SK-N-SH (cell line): ENCODE measurements around the gene WRAP73. TPM values are rescaled to one million over a fixed set of nuclear protein-coding genes. Genes with fewer than 3 reads are reported as not detected.

ENCODE experiments used
- CTCF ChIA-PET: fragments of 300-600, 350-600 bp; formaldehyde crosslinking; extraction: SDS; loops from one replicate; lab custom pipeline; 2021; lab: Yijun Ruan, JAX
- POLR2A ChIA-PET: fragments of 350-600 bp; sonication (Branson Sonifier 250); formaldehyde crosslinking; extraction: SDS; loops from one replicate; lab custom pipeline; 2020; ENCODE audit warnings: antibody characterized with exemption, inconsistent platforms; lab: Yijun Ruan, JAX
- DNase-seq: peaks from one replicate; pipeline ENCODE4 v3.0.0; 2012
- H2AFZ ChIP-seq: fragments of 200-600 bp; sonication (generic); 2 replicates; pipeline ENCODE4 v1.8.1; 2016; ENCODE audit warnings: antibody characterized with exemption, mild to moderate bottlenecking, low read depth
- H3F3A ChIP-seq: fragments of 200-600 bp; sonication (generic); replicated peaks from 2 replicates; pipeline ENCODE3; 2016; ENCODE audit warnings: antibody characterized with exemption, mild to moderate bottlenecking; ENCODE audit not compliant: insufficient read depth
- H3K27ac ChIP-seq, 2 experiments: fragments of 200-500 bp in 1 of 2; fragments of 200-600 bp in 1 of 2; sonication (Bioruptor generic) in 1 of 2; sonication (generic), shearing (Covaris generic) in 1 of 2; 2 replicates each; pipeline versions ENCODE4 v1.5.1 to v1.6.1; 2014 to 2016; ENCODE audit warnings: low read depth in 2 of 2, inconsistent platforms in 1 of 2, low read length in 1 of 2, mild to moderate bottlenecking in 1 of 2, mixed read lengths in 1 of 2
- H3K27me3 ChIP-seq: fragments of 200-600 bp; sonication (generic), shearing (Covaris generic); 2 replicates; pipeline ENCODE4 v1.6.1; 2016; ENCODE audit warnings: mixed run types; ENCODE audit not compliant: insufficient read depth
- H3K36me3 ChIP-seq, 2 experiments: fragments of 200-500 bp in 1 of 2; fragments of 200-600 bp in 1 of 2; sonication (Bioruptor generic) in 1 of 2; sonication (generic) in 1 of 2; replicated peaks in 1 of 2; 2 replicates each; pipeline versions ENCODE3 to v1.5.1; 2014 to 2016; ENCODE audit warnings: low read length in 1 of 2, mild to moderate bottlenecking in 1 of 2; ENCODE audit not compliant: insufficient read depth in 2 of 2, control insufficient read depth in 1 of 2
- H3K4me1 ChIP-seq, 2 experiments: fragments of 200-500 bp in 1 of 2; fragments of 200-600 bp in 1 of 2; sonication (Bioruptor generic) in 1 of 2; sonication (generic), shearing (Covaris generic) in 1 of 2; 2 replicates each; pipeline versions ENCODE4 v1.5.1 to v1.6.1; 2014 to 2016; ENCODE audit warnings: low read depth in 1 of 2, low read length in 1 of 2, mixed run types in 1 of 2; ENCODE audit not compliant: insufficient read depth in 2 of 2, control insufficient read depth in 1 of 2
- H3K4me2 ChIP-seq: fragments of 200-600 bp; sonication (generic), shearing (Covaris generic); 2 replicates; pipeline ENCODE4 v1.6.1; 2017; ENCODE audit warnings: mixed run types
- H3K4me3 ChIP-seq, 2 experiments: fragments of 200-500 bp in 1 of 2; fragments of 200-600 bp in 1 of 2; sonication (Bioruptor generic) in 1 of 2; sonication (generic), shearing (Covaris generic) in 1 of 2; 2 replicates each; pipeline versions ENCODE4 v1.5.1 to v1.8.1; 2014 to 2016; ENCODE audit warnings: low read depth in 2 of 2, inconsistent platforms in 1 of 2, low read length in 1 of 2, mild to moderate bottlenecking in 1 of 2, mixed read lengths in 1 of 2, moderate library complexity in 1 of 2
- H3K79me2 ChIP-seq: fragments of 200-600 bp; sonication (generic); 2 replicates; pipeline ENCODE4 v1.8.1; 2017; ENCODE audit warnings: mild to moderate bottlenecking; ENCODE audit not compliant: insufficient read depth
- H3K9ac ChIP-seq: fragments of 200-600 bp; sonication (generic); 2 replicates; pipeline ENCODE4 v1.6.1; 2017; ENCODE audit warnings: mixed run types
- H3K9me2 ChIP-seq: fragments of 200-600 bp; sonication (generic); 2 replicates; pipeline ENCODE4 v1.6.1; 2017; ENCODE audit warnings: mixed run types
- H3K9me3 ChIP-seq: fragments of 200-600 bp; sonication (generic); 2 replicates; pipeline ENCODE4 v1.6.1; 2017; ENCODE audit warnings: mixed run types, mild to moderate bottlenecking, moderate library complexity
- H4K20me1 ChIP-seq: fragments of 200-600 bp; sonication (generic); 2 replicates; pipeline ENCODE4 v1.6.1; 2017; ENCODE audit warnings: mild to moderate bottlenecking, mixed run types; ENCODE audit not compliant: insufficient read depth
- FOSL2 ChIP-seq: IDR thresholded peaks from 2 replicates; pipeline ENCODE4 v1.4.0; 2012; ENCODE audit warnings: low read depth, mild to moderate bottlenecking, moderate library complexity, borderline replicate concordance
- MXI1 ChIP-seq: IDR thresholded peaks from 2 replicates; pipeline ENCODE4 v1.6.1; 2012; ENCODE audit warnings: mild to moderate bottlenecking, low read depth, low read length, improper control_type of control experiment
- NRF1 ChIP-seq: IDR thresholded peaks from 2 replicates; pipeline ENCODE4 v1.6.1; 2012; ENCODE audit warnings: low read depth, mild to moderate bottlenecking, low read length
- POLR2AphosphoS5 ChIP-seq: IDR thresholded peaks from 2 replicates; pipeline ENCODE4 v1.6.1; 2012; ENCODE audit warnings: low read depth, low read length
- RAD21 ChIP-seq: IDR thresholded peaks from 2 replicates; pipeline ENCODE4 v1.6.1; 2012; ENCODE audit warnings: mild to moderate bottlenecking, low read length
- RCOR1 ChIP-seq: fragments of 150-350 bp; IDR thresholded peaks from 2 replicates; pipeline ENCODE4 v1.6.1; 2017; ENCODE audit warnings: antibody characterized with exemption, low read length
- SMC3 ChIP-seq: IDR thresholded peaks from 2 replicates; pipeline ENCODE4 v1.6.1; 2012; ENCODE audit warnings: low read depth, low read length, improper control_type of control experiment
- TAF1 ChIP-seq: IDR thresholded peaks from 2 replicates; pipeline ENCODE4 v1.6.1; 2012; ENCODE audit warnings: low read depth, mild to moderate bottlenecking, low read length, moderate library complexity, borderline replicate concordance
- TCF12 ChIP-seq: IDR thresholded peaks from 2 replicates; pipeline ENCODE4 v1.4.0; 2012
- YY1 ChIP-seq: IDR thresholded peaks from 2 replicates; pipeline ENCODE4 v1.4.0; 2012; ENCODE audit warnings: low read depth, mild to moderate bottlenecking
- WGBS: methylation state at CpG from one replicate; pipeline ENCODE4 v1.1.6; 2017; ENCODE audit warnings: low lambda C conversion rate; 5-methylcytosine and 5-hydroxymethylcytosine counted together
- polyA plus RNA-seq, 3 experiments: library from polyadenylated mRNA; depleted of rRNA; stranded (reverse); fragments of >200 nt; gene quantifications; 2 replicates each; pipeline ENCODE4 v1.2.3, GENCODE V29; 2012
- TF ChIP-seq, protein P1 (sequence below): IDR thresholded peaks from 2 replicates; pipeline ENCODE4 v1.4.0; 2012; ENCODE audit warnings: low read depth, borderline replicate concordance
- TF ChIP-seq, protein P2 (sequence below): IDR thresholded peaks from 2 replicates; pipeline ENCODE4 v1.4.0; 2012; ENCODE audit warnings: low read depth, borderline replicate concordance
- TF ChIP-seq, protein P3 (sequence below): IDR thresholded peaks from 2 replicates; pipeline ENCODE4 v1.4.0; 2012; ENCODE audit warnings: low read depth
- TF ChIP-seq, protein P4 (sequence below): IDR thresholded peaks from 2 replicates; pipeline ENCODE4; 2012

Gene WRAP73
- polyA plus RNA-seq, 1 of the 3 experiments (the other 2 are of a cell fraction) = 61.9 TPM

DNA sequence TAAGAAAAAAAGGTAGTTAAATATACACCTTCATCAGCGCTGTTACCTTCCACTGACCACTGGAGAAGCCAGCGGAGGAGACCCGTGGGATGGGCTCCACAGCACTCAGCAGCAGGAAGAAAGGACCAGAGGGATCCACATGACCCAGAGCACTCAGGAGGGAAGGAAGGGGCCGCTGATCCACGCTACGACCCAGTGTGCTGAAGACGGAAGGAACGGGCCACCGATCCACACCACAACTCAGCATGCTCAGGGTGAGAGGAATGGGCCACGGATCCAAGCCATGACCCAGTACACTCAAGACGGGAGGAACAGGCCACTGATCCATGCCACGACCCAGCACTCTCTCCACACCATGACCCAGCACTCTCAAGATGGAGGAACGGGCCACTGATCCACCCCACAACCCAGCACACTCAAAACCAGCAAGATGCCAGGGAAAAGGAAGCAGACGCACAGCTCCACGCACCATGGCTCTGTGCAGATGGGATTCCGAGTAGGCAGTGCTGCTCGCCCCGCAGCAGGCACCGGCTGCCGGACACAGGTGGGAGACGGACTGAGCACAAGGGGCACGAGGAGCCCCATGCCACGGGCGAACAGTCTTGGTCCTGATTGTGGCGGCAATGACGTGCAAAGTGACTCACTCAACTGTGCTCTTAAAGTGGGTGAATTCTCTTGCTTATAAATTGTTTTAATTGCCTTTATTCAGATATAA, 8.7 kb downstream of the WRAP73 start:
- H3K4me1 ChIP-seq = no peaks in the 10 kb centered on the region
- POLR2A ChIA-PET = no interaction called here

More for the DNA sequence above, 8.7 kb downstream of the WRAP73 start:
- Histone ChIP-seq H3K4me2 (no peak overlapping the region), H3K27me3 (no peaks in the 10 kb centered on the region), H3K4me3 (no peak overlapping the region), H3K79me2 (no peaks in the 10 kb centered on the region), H2AFZ (no peak overlapping the region), H3K27ac (no peak overlapping the region), H4K20me1 (no peaks in the 10 kb centered on the region), H3K9ac (no peak overlapping the region), H3F3A (no peaks in the 10 kb centered on the region), H3K9me3 (no peaks in the 10 kb centered on the region), H3K36me3 (peaks cover 4 to 74% of the 10 kb centered on the region in 2 experiments), H3K9me2 (no peaks in the 10 kb centered on the region)
- CTCF ChIA-PET = no interaction called here
- TF ChIP-seq, protein P1, sequence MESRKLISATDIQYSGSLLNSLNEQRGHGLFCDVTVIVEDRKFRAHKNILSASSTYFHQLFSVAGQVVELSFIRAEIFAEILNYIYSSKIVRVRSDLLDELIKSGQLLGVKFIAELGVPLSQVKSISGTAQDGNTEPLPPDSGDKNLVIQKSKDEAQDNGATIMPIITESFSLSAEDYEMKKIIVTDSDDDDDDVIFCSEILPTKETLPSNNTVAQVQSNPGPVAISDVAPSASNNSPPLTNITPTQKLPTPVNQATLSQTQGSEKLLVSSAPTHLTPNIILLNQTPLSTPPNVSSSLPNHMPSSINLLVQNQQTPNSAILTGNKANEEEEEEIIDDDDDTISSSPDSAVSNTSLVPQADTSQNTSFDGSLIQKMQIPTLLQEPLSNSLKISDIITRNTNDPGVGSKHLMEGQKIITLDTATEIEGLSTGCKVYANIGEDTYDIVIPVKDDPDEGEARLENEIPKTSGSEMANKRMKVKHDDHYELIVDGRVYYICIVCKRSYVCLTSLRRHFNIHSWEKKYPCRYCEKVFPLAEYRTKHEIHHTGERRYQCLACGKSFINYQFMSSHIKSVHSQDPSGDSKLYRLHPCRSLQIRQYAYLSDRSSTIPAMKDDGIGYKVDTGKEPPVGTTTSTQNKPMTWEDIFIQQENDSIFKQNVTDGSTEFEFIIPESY = no peak
- TF ChIP-seq FOSL2 (no peak), POLR2AphosphoS5 (no peak), YY1 (no peak), MXI1 (no peak), NRF1 (no peak), RAD21 (no peak), SMC3 (no peak), TAF1 (no peak), RCOR1 (no peak), TCF12 (no peak)
- TF ChIP-seq, protein P2, sequence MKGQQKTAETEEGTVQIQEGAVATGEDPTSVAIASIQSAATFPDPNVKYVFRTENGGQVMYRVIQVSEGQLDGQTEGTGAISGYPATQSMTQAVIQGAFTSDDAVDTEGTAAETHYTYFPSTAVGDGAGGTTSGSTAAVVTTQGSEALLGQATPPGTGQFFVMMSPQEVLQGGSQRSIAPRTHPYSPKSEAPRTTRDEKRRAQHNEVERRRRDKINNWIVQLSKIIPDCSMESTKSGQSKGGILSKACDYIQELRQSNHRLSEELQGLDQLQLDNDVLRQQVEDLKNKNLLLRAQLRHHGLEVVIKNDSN = no peak
- TF ChIP-seq, protein P3, sequence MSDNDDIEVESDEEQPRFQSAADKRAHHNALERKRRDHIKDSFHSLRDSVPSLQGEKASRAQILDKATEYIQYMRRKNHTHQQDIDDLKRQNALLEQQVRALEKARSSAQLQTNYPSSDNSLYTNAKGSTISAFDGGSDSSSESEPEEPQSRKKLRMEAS = no peak
- TF ChIP-seq, protein P4, sequence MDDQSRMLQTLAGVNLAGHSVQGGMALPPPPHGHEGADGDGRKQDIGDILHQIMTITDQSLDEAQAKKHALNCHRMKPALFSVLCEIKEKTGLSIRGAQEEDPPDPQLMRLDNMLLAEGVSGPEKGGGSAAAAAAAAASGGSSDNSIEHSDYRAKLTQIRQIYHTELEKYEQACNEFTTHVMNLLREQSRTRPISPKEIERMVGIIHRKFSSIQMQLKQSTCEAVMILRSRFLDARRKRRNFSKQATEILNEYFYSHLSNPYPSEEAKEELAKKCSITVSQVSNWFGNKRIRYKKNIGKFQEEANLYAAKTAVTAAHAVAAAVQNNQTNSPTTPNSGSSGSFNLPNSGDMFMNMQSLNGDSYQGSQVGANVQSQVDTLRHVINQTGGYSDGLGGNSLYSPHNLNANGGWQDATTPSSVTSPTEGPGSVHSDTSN = no peak
- no peak for DNase-seq
- WGBS = 93% methylated on average over 25 of the region's 26 CpGs
